T-helper 2 cell (primary cell): ENCODE results near the gene SOX2.

ENCODE experiments used
- DNase-seq, 5 experiments: peaks; one replicate each; pipeline versions ENCODE4 v3.0.0 to v3.0.0-alpha.2; 2012 to 2022

SOX2 gene

DNA sequence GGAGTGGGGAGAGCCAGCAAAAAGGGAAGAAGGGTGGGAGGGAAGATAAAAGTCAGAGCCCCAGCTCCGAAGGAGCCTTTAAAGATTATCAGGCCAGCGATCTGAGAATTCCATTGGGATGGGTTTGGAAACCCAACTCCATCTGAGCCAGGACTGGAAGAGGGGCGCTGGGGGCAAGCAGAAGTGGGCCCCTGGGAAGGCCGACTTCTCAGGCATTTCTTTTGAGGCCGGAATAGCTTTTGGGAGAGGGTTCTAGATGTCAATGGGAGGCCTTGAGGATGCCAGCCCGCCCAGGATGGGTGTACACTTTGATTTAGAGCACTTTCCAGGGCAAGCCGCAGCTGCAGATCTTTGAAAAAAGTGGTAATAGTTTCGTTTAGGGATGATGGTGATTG, 6.6 kb upstream of the SOX2 start:
- no peak for DNase-seq

DNA sequence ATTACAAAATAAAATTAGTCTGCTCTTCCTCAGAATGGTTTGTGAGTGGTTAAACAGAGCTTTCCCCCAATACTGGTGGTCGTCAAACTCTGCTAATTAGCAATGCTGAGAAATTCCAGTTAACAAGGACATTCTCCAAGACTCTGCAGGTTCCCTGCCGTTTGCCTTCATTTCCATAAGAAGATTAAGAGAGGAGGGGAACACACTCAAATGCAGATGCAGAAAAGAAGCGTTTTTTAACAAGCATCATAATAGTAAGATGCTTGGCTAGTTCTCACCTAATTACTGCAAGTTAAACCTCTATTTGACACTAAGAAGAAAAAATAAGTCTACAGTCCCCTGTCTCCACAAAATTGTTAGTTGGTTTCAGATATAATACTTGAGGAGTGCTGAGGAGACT, 3.7 kb upstream of the SOX2 start:
- DNase-seq: no peak

DNA sequence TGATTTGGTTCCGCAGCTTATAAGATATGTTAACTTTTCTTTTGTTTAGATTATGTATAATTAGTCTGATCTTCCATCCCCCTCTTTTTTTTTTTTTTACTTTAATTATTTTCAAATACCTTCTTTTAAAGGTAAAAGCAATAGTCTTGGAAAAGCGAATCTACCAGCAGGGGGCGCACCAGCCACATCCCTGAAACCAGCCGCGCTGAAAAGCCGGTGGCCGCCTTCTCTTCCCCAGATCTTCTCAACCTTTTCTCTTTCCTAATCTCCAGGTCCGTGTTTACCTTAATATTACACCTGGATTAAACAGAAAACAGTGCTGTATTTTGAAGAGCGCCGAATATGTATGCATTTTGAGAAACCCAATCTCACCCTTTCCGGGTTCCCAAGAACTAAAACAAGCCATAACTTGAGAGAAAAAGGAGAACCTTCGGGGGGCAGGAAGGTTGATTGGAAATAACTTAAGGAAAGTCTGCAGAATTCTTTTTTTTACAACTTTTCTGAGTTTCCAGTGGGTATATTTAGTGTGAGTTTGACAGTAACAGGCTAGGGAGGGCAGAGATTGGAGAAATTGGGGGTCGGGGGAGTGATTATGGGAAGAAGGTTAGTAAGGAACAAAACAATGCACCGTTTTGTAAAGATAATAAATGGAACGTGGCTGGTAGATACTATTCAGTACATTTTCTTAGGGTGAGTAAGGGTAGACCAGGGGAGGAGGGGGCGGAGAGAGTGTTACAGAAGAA, 2.0 kb upstream of the SOX2 start:
- DNase-seq: peak in 4 of 5 experiments; percentile 34 to 56 (median 44)

DNA sequence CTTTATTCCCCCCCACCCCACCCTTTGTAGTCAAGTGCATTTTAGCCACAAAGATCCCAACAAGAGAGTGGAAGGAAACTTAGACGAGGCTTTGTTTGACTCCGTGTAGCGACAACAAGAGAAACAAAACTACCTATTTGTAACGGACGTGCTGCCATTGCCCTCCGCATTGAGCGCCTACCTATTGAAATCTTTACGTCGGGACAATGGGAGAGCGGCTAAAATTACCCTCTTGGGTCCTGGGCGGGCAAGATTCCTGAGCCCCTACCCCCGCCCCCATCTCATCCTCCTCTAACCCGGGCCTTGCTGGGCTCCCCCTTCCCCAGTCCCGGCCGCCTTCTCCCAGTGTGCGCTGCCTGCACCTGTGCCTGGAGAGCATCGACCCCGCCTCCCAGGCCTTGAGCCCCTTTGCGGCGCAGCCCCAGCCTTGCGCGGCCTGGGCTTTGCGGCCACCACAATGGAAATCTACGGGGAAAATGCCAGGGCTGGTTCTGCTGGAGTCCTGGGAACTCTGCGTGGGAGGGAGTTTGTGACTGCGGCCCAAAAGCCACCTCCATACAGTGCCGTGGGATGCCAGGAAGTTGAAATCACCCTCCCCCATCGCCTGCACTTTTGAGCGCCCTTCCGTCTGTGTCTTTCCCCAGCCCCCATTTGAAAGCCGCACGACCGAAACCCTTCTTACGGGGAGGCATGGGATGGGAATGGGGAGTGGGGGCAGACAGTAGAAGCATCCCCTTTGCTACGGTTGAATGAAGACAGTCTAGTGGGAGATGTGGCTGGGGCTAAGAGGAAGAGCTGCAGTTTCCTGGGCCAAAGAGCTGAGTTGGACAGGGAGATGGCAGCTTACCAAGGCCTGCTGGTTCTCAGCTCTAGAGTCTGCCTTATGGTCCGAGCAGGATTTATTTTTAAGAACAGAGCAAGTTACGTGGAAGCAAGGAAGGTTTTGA, 1.1 kb upstream of the SOX2 start:
- DNase-seq: no peak

DNA sequence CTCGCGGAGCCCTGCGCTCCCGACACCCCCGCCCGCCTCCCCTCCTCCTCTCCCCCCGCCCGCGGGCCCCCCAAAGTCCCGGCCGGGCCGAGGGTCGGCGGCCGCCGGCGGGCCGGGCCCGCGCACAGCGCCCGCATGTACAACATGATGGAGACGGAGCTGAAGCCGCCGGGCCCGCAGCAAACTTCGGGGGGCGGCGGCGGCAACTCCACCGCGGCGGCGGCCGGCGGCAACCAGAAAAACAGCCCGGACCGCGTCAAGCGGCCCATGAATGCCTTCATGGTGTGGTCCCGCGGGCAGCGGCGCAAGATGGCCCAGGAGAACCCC, 464 bp downstream of the SOX2 start:
- no peak for DNase-seq

DNA sequence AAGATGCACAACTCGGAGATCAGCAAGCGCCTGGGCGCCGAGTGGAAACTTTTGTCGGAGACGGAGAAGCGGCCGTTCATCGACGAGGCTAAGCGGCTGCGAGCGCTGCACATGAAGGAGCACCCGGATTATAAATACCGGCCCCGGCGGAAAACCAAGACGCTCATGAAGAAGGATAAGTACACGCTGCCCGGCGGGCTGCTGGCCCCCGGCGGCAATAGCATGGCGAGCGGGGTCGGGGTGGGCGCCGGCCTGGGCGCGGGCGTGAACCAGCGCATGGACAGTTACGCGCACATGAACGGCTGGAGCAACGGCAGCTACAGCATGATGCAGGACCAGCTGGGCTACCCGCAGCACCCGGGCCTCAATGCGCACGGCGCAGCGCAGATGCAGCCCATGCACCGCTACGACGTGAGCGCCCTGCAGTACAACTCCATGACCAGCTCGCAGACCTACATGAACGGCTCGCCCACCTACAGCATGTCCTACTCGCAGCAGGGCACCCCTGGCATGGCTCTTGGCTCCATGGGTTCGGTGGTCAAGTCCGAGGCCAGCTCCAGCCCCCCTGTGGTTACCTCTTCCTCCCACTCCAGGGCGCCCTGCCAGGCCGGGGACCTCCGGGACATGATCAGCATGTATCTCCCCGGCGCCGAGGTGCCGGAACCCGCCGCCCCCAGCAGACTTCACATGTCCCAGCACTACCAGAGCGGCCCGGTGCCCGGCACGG, 991 bp downstream of the SOX2 start:
- peak in 1 of 5 experiments; percentile 30 for DNase-seq

DNA sequence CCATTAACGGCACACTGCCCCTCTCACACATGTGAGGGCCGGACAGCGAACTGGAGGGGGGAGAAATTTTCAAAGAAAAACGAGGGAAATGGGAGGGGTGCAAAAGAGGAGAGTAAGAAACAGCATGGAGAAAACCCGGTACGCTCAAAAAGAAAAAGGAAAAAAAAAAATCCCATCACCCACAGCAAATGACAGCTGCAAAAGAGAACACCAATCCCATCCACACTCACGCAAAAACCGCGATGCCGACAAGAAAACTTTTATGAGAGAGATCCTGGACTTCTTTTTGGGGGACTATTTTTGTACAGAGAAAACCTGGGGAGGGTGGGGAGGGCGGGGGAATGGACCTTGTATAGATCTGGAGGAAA, 1.5 kb downstream of the SOX2 start:
- DNase-seq: no peak

DNA sequence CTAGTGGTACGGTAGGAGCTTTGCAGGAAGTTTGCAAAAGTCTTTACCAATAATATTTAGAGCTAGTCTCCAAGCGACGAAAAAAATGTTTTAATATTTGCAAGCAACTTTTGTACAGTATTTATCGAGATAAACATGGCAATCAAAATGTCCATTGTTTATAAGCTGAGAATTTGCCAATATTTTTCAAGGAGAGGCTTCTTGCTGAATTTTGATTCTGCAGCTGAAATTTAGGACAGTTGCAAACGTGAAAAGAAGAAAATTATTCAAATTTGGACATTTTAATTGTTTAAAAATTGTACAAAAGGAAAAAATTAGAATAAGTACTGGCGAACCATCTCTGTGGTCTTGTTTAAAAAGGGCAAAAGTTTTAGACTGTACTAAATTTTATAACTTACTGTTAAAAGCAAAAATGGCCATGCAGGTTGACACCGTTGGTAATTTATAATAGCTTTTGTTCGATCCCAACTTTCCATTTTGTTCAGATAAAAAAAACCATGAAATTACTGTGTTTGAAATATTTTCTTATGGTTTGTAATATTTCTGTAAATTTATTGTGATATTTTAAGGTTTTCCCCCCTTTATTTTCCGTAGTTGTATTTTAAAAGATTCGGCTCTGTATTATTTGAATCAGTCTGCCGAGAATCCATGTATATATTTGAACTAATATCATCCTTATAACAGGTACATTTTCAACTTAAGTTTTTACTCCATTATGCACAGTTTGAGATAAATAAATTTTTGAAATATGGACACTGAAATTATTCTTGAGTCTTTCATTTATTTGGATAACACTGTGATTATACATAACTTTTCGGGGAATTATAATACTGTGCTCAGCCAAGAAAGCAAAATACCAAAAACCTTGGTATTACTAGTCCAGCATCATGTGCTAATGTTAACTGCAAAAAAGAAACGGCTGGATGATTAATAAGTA, 2.2 kb downstream of the SOX2 start:
- DNase-seq: no peak

DNA sequence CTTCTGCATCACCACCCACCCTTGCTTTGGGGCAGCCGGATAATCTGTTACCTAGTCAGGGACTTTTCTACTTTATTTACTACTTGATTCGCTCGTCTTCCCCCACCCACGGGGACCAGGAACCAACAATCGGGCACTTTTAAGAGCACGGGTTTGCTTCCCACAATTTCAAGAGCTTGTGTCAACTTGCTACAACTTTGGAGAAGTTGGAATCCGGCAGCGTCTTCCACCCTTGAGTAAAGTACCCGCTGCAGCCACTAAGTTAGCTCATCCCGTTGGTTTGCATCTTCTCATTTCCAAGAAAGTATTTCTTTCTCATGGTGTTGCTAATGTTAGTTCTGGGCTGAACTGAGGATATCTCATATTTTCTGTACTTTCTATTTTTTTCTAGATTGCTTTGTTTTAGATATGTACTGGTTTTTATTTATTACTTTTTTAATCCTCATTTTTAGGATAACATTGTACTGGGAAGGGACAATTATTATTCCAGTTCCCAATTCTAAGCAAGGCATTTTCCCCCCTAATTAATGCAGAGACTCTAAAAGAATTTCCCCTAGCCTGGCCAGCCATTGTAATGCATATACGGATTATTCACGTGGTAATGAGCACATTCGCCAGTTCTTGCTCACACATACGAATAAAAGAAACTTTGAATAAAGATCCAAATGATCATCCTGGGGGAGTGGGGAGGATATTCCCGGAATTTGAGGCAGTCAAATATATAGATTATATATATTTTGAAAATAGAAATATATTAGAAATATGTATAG, 4.0 kb downstream of the SOX2 start:
- DNase-seq: no peak

DNA sequence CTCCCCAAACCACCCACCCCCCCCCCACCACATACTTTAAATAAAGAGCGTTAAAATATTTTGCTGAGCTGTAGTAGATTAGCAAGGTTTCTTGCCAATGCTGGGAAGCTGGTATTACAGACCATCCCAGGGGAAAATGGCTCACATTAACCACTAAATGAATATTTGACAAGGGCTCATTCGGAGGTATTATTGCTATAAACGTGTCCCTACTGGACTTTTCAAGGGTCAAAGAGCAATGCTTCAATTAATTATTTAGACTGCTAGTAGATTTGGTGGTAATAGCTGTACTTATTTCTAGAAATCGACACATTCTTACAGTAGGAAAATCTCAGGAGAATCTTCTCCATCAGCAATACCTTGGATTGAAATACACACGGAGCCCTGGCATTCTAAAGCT, 5.2 kb downstream of the SOX2 start:
- DNase-seq: no peak

DNA sequence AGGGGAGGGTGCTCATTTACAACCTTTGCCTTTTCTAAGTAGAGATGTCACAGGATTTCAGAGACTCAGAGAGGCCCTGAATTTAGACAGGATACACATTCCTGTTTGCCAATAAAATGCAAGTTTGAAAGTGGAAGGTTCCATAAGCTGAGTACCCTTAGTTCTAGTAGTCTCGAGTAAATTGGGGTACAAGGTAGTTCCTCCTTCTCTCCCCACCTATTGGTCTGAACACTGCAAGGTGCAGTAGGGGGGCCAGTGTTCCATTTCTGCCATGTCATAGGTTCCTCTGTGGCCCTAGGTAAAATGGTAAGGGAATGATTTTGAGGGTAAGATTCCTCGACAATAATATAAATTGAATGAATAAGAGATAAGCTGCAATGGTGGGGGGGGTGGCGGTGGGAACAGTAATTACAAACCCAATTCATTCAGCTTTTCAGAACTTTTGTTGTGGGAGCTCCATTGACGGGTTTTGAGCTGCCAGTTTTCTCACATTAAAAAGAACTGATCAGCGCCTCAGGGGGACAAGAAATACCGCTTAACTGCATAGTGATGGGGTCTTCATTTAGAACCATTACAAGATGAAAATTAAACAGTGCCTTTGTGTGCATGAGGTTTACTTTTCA, 5.9 kb downstream of the SOX2 start:
- DNase-seq: no peak

DNA sequence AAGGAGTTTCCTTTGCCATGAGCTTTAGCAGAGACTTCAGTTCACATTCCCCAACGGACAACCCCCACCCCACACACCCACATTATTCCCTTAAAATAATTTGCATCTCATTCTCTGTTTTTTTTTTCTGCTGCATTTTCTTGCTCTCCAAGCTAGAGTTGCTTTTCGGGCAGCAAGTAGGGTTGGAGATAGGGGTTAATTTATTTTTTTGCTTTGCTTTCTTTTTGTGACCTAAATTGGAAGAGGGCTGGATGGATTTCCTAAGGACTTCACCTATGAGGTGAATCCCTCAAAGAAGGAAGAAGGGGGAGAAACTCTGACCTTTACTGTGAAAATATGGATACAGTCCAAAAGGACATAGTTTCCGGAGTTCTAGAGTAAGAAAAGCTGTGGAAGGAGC, 6.6 kb downstream of the SOX2 start:
- DNase-seq: no peak

DNA sequence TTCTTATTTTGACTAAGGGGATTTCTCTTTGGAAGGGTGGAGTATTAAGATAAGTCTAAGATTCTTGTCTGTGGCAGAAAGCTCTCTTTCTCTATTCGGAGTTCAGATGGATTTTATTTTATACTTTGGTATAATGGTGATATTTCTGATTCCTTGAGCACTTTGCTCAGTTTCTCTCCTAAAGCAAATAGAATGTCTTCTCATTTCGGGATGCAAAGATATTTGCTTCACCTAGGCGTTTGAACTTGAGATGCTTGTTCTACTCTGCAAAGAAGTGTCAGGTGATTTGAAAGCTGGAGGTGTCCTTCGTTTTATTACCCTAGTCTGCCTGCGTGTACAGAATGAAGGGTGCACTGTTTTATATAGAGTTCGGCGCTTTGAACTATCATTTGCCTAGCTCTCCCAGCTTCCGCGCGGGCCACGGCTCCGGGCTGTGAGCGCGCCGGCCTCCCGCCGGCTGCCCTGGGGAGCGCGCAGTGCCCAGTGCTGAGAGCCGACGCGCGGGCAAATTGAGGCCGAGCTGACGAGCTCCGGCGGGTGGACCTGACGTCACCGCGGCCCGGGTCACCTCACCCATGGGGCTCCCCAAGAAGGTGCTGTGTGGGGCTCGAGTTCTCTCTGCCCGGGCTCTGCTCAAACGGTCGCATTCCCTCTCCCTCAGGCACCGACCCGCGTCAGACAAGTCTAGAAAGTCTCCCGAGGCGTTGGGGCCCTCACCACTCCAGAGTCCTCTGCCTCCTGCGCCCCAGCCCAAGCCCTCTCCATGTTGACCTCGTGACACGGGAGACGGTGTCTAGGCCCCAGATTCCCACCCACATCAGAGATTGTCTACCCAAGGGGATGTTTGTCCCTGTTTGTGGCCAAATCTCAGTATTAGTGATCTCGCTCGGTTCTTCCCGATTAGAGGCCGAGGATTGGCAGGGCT, 7.5 kb downstream of the SOX2 start:
- DNase-seq: no peak

DNA sequence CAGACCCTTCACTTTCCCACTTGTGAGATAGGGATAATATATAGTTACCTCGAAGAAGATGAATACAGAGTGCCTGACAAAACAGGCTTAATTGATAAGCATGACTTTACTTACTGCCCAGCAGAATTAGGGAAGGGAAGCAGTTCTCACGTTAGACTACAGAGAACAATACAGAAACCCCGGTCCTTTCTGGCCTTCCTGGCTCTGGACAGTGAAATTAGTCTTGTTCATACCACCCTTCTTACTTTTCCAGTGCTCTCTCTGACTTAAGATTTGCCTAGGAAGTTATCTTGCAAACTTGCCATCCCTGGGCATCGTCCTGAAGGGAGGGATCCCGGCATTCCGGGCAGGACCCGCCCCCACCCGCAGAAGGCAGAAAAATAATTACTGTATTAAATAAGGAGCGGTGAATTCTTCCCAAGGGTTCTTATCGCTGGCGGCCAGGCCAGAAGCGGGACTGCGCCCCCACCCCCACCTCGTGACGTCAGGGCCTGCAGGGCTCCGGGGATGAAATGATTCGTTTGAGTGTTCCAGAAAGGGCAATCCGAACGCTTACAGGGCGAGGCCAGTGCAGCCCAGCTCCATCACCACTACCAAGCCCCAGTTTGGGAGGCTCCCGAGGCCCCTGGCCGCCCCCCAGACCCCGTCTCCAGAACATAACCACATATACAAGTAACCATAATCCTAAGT, 8.4 kb downstream of the SOX2 start:
- no peak for DNase-seq

DNA sequence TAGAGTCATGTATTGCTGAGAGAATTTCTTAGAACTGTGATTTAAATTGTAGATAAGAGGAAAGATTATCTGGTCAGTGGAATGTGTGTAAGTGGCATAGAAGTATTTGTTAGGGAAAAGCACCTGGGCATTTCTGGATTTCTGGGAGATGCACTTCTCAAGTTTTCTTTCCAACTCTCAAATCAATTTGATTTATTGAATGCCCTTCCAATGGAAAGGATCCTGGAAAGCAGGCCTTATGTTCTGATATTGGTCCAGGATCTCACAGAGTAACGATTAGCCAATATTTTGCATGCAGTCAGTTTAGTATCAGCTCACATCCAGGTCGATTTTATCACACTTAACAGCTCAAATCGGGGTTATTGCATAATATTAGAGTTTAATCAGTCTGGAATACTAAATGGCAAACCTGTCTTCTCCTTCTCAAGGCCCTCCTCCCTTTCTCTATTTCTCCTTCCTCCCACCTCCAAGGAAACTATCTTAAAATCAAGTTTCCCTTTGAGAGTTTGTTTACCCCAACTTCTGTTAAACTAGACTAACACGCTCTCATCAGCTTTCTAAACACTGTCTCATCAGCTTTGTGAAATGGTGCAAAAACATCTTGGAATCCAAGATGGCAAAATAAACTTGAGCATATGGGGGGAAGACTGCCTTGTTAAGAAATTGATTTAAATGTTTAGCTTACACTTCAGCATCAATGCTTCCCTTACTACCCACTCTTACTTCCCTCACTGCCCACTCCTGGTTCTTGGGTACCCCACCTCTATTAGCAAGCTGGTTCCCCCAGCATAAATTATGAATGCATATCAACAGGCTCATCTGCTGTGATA, 9.5 kb downstream of the SOX2 start:
- no peak for DNase-seq

DNA sequence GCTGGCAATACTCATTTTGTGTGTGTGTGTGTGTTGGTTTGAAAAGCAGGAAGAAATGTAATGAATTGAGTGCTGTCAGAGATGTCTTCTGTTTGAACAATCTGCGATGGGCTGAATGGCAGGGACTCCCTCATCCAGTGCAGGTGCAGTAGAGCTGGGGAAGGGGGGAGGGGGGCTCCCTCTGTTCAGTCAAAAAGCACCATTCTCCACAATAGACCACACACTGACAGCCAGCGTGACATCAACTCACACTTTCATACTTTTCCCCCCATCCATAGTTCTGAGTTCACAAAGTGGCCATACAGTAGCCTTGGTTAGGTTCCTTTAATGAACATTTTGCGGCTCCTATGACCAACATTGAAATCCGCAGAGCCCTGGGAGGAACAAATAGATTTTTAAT, 10.4 kb downstream of the SOX2 start:
- no peak for DNase-seq

DNA sequence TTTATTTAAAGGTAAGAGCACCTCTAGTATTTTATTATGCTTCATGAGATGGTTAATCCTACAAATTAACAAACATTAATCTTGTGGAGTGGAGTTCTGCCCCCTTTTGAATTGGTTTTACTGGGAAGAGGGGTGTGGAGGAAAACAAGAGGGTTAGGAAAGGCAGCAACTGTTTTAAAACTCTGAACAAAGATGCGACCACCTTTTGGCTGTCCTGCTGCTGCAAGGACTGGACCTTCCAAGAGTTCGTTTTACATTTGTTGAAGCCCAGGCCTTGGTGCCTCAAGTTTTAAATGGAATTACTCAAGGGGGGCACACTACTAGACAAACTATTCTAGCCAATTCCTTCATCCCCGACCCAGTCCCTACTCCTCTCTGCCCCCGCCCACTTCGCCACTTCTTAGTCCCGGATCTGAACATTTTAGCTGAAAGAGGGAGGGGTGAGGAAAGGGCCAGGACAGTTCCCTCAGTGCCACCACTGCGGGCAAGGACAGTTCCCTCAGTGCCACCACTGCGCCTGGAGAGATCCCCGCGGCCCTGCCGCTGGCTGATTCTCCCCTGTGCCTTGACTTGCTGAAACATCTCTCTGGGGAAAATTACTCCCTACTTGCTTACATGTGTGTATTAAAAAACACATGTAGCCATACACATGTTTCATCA, 11.2 kb downstream of the SOX2 start:
- no peak for DNase-seq

DNA sequence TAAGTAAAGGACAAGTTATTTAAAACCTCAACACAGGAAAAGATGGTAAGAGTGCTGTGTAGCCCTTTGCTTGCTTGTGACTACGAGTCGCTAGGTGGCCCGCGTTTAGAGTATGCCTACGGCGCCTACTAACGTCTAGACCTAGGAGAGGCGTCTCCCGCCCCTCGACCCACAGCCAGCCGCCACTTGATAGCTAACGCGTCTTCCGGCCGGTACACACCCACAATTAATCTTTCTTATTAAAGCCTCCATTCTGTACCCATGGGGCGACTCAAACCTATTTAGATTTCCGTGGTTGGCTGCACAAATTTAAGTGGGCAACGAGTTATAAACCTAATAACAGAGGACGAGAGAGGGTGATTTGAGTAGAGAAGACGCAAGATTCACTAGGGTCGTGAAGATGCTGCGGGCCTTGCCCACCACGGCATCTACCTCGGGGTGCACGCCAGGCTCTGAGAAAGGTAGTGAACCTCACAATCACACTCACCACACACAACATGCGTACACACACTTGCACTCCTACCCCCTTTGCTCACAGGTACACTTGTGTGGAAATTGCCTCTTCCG, 12.0 kb downstream of the SOX2 start:
- no peak for DNase-seq
